GM18526 (cell line): ENCODE data around the gene FAM171A1.

Source experiments
- POLR2A ChIP-seq: IDR thresholded peaks from 3 replicates; pipeline ENCODE4 v1.6.1; 2011; ENCODE audit not compliant: insufficient read length; ENCODE audit errors: extremely low read depth

Gene FAM171A1

GRCh38 chr10:15227611-15228372 lies 143.3 kb downstream of the FAM171A1 start:
- no peak for TF ChIP-seq POLR2A

- TF ChIP-seq POLR2A: no peak
Observed at GRCh38 chr10:15225511-15225910, 145.6 kb downstream of the FAM171A1 start.

- no peak for TF ChIP-seq POLR2A
Observed at GRCh38 chr10:15224948-15225347, 146.1 kb downstream of the FAM171A1 start.

- TF ChIP-seq POLR2A: no peak
Observed at GRCh38 chr10:15223174-15223573, 147.9 kb downstream of the FAM171A1 start.

- no peak for TF ChIP-seq POLR2A
Observed at GRCh38 chr10:15222511-15222910, 148.6 kb downstream of the FAM171A1 start.

- TF ChIP-seq POLR2A: no peak
Observed at GRCh38 chr10:15220445-15220844, 150.6 kb downstream of the FAM171A1 start.

GRCh38 chr10:15216700-15217099 lies 154.4 kb downstream of the FAM171A1 start:
- no peak for TF ChIP-seq POLR2A

GRCh38 chr10:15214237-15214636 lies 156.9 kb downstream of the FAM171A1 start:
- no peak for TF ChIP-seq POLR2A

- no peak for TF ChIP-seq POLR2A
Observed at GRCh38 chr10:15213461-15213861, 157.6 kb downstream of the FAM171A1 start.

GRCh38 chr10:15211464-15211979 lies 159.6 kb downstream of the FAM171A1 start:
- TF ChIP-seq POLR2A: no peak

- TF ChIP-seq POLR2A: no peak
Observed at GRCh38 chr10:15210521-15210920, 160.6 kb downstream of the FAM171A1 start.

GRCh38 chr10:15209827-15210509 lies 161.1 kb downstream of the FAM171A1 start:
- TF ChIP-seq POLR2A: no peak

- TF ChIP-seq POLR2A: no peak
Observed at GRCh38 chr10:15208221-15208620, 162.9 kb downstream of the FAM171A1 start.

- no peak for TF ChIP-seq POLR2A
Observed at GRCh38 chr10:15202639-15203038, 168.4 kb downstream of the FAM171A1 start.

GRCh38 chr10:15201589-15202300 lies 169.3 kb downstream of the FAM171A1 start:
- no peak for TF ChIP-seq POLR2A

GRCh38 chr10:15200626-15201025 lies 170.5 kb downstream of the FAM171A1 start:
- no peak for TF ChIP-seq POLR2A
